H9 (cell line): ENCODE measurements around the gene FAM161B. TPM values are rescaled to one million over a fixed set of nuclear protein-coding genes. Genes with fewer than 3 reads are reported as not detected.

Experiments
- DNase-seq: peaks from one replicate; pipeline ENCODE4 v3.0.0-alpha.2; 2017
- H2AFZ ChIP-seq: one replicate; pipeline ENCODE4 v1.6.1; 2013; ENCODE audit warnings: mild to moderate bottlenecking, low read length, control low read depth, moderate library complexity
- H2AK5ac ChIP-seq: 2 replicates; pipeline ENCODE4 v1.6.1; 2013; ENCODE audit warnings: low read length, control low read depth, mixed read lengths; ENCODE audit not compliant: insufficient read length
- H2BK120ac ChIP-seq: one replicate; pipeline ENCODE4 v1.6.1; 2013; ENCODE audit warnings: low read depth, mild to moderate bottlenecking, low read length, control low read depth, inconsistent platforms; ENCODE audit not compliant: poor library complexity, severe bottlenecking
- H2BK12ac ChIP-seq: 2 replicates; pipeline ENCODE4 v1.6.1; 2013; ENCODE audit warnings: low read length, control low read depth, mixed read lengths, low read depth; ENCODE audit not compliant: insufficient read length
- H2BK15ac ChIP-seq: 2 replicates; pipeline ENCODE4 v1.6.1; 2013; ENCODE audit warnings: low read depth, low read length, control low read depth
- H2BK20ac ChIP-seq: one replicate; pipeline ENCODE4 v1.6.1; 2013; ENCODE audit warnings: low read depth, mild to moderate bottlenecking, low read length, control low read depth, inconsistent platforms; ENCODE audit not compliant: poor library complexity, severe bottlenecking
- H2BK5ac ChIP-seq: 2 replicates; pipeline ENCODE4 v1.6.1; 2013; ENCODE audit warnings: low read length, control low read depth, mixed read lengths; ENCODE audit not compliant: insufficient read length
- H3K14ac ChIP-seq: 2 replicates; pipeline ENCODE4 v1.6.1; 2013; ENCODE audit warnings: low read length, control low read depth; ENCODE audit not compliant: insufficient read depth
- H3K18ac ChIP-seq: 2 replicates; pipeline ENCODE4 v1.6.1; 2013; ENCODE audit warnings: low read depth, mild to moderate bottlenecking, mixed read lengths, low read length, control low read depth; ENCODE audit not compliant: insufficient read length
- H3K23ac ChIP-seq: 2 replicates; pipeline ENCODE4 v1.6.1; 2013; ENCODE audit warnings: low read length, control low read depth, mixed read lengths, low read depth; ENCODE audit not compliant: insufficient read length
- H3K23me2 ChIP-seq: 2 replicates; pipeline ENCODE4 v1.6.1; 2013; ENCODE audit warnings: low read depth, mild to moderate bottlenecking, mixed read lengths, low read length, control low read depth; ENCODE audit not compliant: insufficient read length, poor library complexity, severe bottlenecking
- H3K27ac ChIP-seq: 2 replicates; pipeline ENCODE4 v1.5.1; 2013; ENCODE audit warnings: low read length, control low read depth, mixed read lengths, low read depth; ENCODE audit not compliant: insufficient read length
- H3K27me3 ChIP-seq: 2 replicates; pipeline ENCODE4 v1.6.1; 2013; ENCODE audit warnings: low read length, control low read depth, inconsistent platforms; ENCODE audit not compliant: insufficient read depth
- H3K4ac ChIP-seq: 2 replicates; pipeline ENCODE4 v1.6.1; 2013; ENCODE audit warnings: low read depth, mild to moderate bottlenecking, control low read depth, inconsistent platforms, low read length, moderate library complexity
- H3K4me1 ChIP-seq: 2 replicates; pipeline ENCODE4 v1.6.1; 2013; ENCODE audit warnings: low read length, control low read depth, inconsistent platforms; ENCODE audit not compliant: insufficient read depth
- H3K4me2 ChIP-seq: 2 replicates; pipeline ENCODE4 v1.6.1; 2013; ENCODE audit warnings: low read length, control low read depth, mixed read lengths; ENCODE audit not compliant: insufficient read length, insufficient read depth
- H3K56ac ChIP-seq: 2 replicates; pipeline ENCODE4 v1.6.1; 2013; ENCODE audit warnings: low read depth, mild to moderate bottlenecking, mixed read lengths, low read length, control low read depth; ENCODE audit not compliant: insufficient read length
- H3K79me1 ChIP-seq: 2 replicates; pipeline ENCODE4 v1.6.1; 2013; ENCODE audit warnings: low read depth, mild to moderate bottlenecking, moderate library complexity, low read length, control low read depth, inconsistent platforms; ENCODE audit not compliant: insufficient read depth, poor library complexity, severe bottlenecking
- H3K79me2 ChIP-seq: 2 replicates; pipeline ENCODE4 v1.6.1; 2013; ENCODE audit warnings: low read length, control low read depth, inconsistent platforms; ENCODE audit not compliant: insufficient read depth
- H3K9ac ChIP-seq: 2 replicates; pipeline ENCODE4 v1.6.1; 2013; ENCODE audit warnings: low read length, control low read depth, mixed read lengths; ENCODE audit not compliant: insufficient read length; ENCODE audit errors: extremely low read depth
- H3K9me3 ChIP-seq: one replicate; pipeline ENCODE4 v1.6.1; 2013; ENCODE audit warnings: low read depth, low read length, inconsistent platforms; ENCODE audit not compliant: control insufficient read depth
- H3T11ph ChIP-seq: one replicate; pipeline ENCODE4 v1.6.1; 2013; ENCODE audit warnings: mild to moderate bottlenecking, low read length, control low read depth, inconsistent platforms
- H4K20me1 ChIP-seq: one replicate; pipeline ENCODE4 v1.6.1; 2013; ENCODE audit not compliant: control insufficient read depth, insufficient read length, insufficient read depth
- H4K5ac ChIP-seq: 2 replicates; pipeline ENCODE4 v1.6.1; 2013; ENCODE audit warnings: low read depth, mild to moderate bottlenecking, mixed read lengths, low read length, control low read depth; ENCODE audit not compliant: insufficient read length
- H4K8ac ChIP-seq: replicated peaks from 2 replicates; pipeline ENCODE4 v1.6.1; 2013; ENCODE audit warnings: low read length, control low read depth, mixed read lengths, low read depth; ENCODE audit not compliant: insufficient read length
- H4K91ac ChIP-seq: 2 replicates; pipeline ENCODE4 v1.6.1; 2013; ENCODE audit warnings: low read depth, mild to moderate bottlenecking, moderate library complexity, mixed read lengths, low read length, control low read depth; ENCODE audit not compliant: insufficient read length
- H3K27ac Mint-ChIP-seq, 3 experiments: 2 replicates in 2 of 3; 3 replicates in 1 of 3; pipeline ENCODE4 v1.8.0; 2020 to 2021; ENCODE audit warnings: mixed read lengths in 3 of 3, mild to moderate bottlenecking in 1 of 3, moderate library complexity in 1 of 3
- H3K27me3 Mint-ChIP-seq: 2 replicates; pipeline ENCODE4 v1.8.0; 2021; ENCODE audit warnings: low read depth, mild to moderate bottlenecking, moderate library complexity, mixed read lengths
- H3K36me3 Mint-ChIP-seq, 3 experiments: 2 replicates in 2 of 3; 3 replicates in 1 of 3; pipeline ENCODE4 v1.8.0; 2020 to 2021; ENCODE audit warnings: low read depth in 3 of 3, mixed read lengths in 3 of 3; ENCODE audit not compliant: insufficient read depth in 1 of 3
- H3K4me1 Mint-ChIP-seq, 2 experiments: 2 replicates each; pipeline ENCODE4 v1.8.0; 2020; ENCODE audit warnings: mixed read lengths in 2 of 2
- H3K4me3 Mint-ChIP-seq, 2 experiments: 2 replicates in 1 of 2; 3 replicates in 1 of 2; pipeline ENCODE4 v1.8.0; 2020 to 2021; ENCODE audit warnings: mild to moderate bottlenecking in 2 of 2, mixed read lengths in 2 of 2, moderate library complexity in 1 of 2
- H3K9me3 Mint-ChIP-seq, 2 experiments: 2 replicates in 1 of 2; 3 replicates in 1 of 2; pipeline ENCODE4 v1.8.0; 2020; ENCODE audit warnings: mild to moderate bottlenecking in 2 of 2, mixed read lengths in 2 of 2, moderate library complexity in 1 of 2
- WGBS: extraction: QIAGEN DNeasy Blood & Tissue Kit; methylation state at CpG from one replicate; pipeline ENCODE4 v1.1.7; 2013; ENCODE audit warnings: missing lambda C conversion rate, low lambda C conversion rate, mixed read lengths; ENCODE audit not compliant: insufficient read length; ENCODE audit errors: extremely low coverage; 5-methylcytosine and 5-hydroxymethylcytosine counted together
- total RNA-seq: library from RNA; stranded (reverse); gene quantifications from 2 replicates; pipeline ENCODE4 v1.2.1, GENCODE V29; 2021
- TF ChIP-seq, protein P1 (sequence below): fragments of 200-600 bp; sonication (generic); conservative IDR thresholded peaks from 3 replicates; pipeline ENCODE4 v1.8.0; 2021; ENCODE audit warnings: antibody characterized with exemption, mild to moderate bottlenecking

The FAM161B gene
- total RNA-seq, 1 experiment from 2014 or later = 0.92 TPM

- H3K9ac ChIP-seq = no peak overlapping the region
- no peak overlapping the region for H3K4me2 ChIP-seq
- H4K91ac ChIP-seq = no peak overlapping the region
- H3K27ac ChIP-seq = no peak overlapping the region
- no peak overlapping the region for H3K18ac ChIP-seq
- H3K4me3 Mint-ChIP-seq = no peak overlapping the region
- no peak overlapping the region for H4K5ac ChIP-seq
- WGBS = no CpG with 5 or more reads among the region's 1 CpG
- no peaks in the 10 kb centered on the region for H3K4me1 ChIP-seq
- no peaks in the 10 kb centered on the region for H3K27me3 Mint-ChIP-seq
- H3K9me3 ChIP-seq = no peaks in the 10 kb centered on the region
- no peak overlapping the region for H2BK20ac ChIP-seq
- no peak overlapping the region for H2AFZ ChIP-seq
- no peak overlapping the region for H4K8ac ChIP-seq
- DNase-seq = no peak
- H3K27ac Mint-ChIP-seq = no peak overlapping the region
- no peak overlapping the region for H2BK120ac ChIP-seq
- TF ChIP-seq, protein P1, sequence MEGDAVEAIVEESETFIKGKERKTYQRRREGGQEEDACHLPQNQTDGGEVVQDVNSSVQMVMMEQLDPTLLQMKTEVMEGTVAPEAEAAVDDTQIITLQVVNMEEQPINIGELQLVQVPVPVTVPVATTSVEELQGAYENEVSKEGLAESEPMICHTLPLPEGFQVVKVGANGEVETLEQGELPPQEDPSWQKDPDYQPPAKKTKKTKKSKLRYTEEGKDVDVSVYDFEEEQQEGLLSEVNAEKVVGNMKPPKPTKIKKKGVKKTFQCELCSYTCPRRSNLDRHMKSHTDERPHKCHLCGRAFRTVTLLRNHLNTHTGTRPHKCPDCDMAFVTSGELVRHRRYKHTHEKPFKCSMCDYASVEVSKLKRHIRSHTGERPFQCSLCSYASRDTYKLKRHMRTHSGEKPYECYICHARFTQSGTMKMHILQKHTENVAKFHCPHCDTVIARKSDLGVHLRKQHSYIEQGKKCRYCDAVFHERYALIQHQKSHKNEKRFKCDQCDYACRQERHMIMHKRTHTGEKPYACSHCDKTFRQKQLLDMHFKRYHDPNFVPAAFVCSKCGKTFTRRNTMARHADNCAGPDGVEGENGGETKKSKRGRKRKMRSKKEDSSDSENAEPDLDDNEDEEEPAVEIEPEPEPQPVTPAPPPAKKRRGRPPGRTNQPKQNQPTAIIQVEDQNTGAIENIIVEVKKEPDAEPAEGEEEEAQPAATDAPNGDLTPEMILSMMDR = no peak
- H3K4ac ChIP-seq = no peak overlapping the region
- peaks cover 40 to 76% (median 67%) of the 10 kb centered on the region in 3 experiments for H3K36me3 Mint-ChIP-seq
- H3K56ac ChIP-seq = no peak overlapping the region
- H2BK15ac ChIP-seq = no peak overlapping the region
- no peak overlapping the region for H3T11ph ChIP-seq
- H3K9me3 Mint-ChIP-seq = peaks cover 3 to 4% of the 10 kb centered on the region in 2 experiments; a peak in 2 of 5 replicates
- H3K79me1 ChIP-seq = peaks cover 3% of the 10 kb centered on the region
- H3K4me1 Mint-ChIP-seq = no peaks in the 10 kb centered on the region
- no peaks in the 10 kb centered on the region for H3K23me2 ChIP-seq
- no peaks in the 10 kb centered on the region for H3K27me3 ChIP-seq
- H4K20me1 ChIP-seq = no peaks in the 10 kb centered on the region
- H3K79me2 ChIP-seq = no peaks in the 10 kb centered on the region
- no peak overlapping the region for H2BK5ac ChIP-seq
- H2AK5ac ChIP-seq = no peak overlapping the region
- no peak overlapping the region for H2BK12ac ChIP-seq
- H3K23ac ChIP-seq = no peak overlapping the region
- no peak overlapping the region for H3K14ac ChIP-seq
Observed at GRCh38 chr14:73909681-73910080, 40.2 kb downstream of the FAM161B start.
